Activated CD8-positive, alpha-beta memory T cell treated with anti-CD3 and anti-CD28 coated beads, Interleukin-2, amount 50 U/mL, for 24 hours (primary cell): Measurements from ENCODE around the gene RAB15.

Source experiments
- DNase-seq: peaks from one replicate; pipeline ENCODE4 v3.0.0-alpha.2; 2020; ENCODE audit errors: extremely low read depth

RAB15 gene

GRCh38 chr14:64971943-64972791, at the start of gene RAB15:
Gene RAB15 (minus strand): TSS chr14:64972336. CDS start chr14:64972076, 260 bp downstream.
- no peak for DNase-seq

- no peak for DNase-seq
Measured at GRCh38 chr14:65019944-65020566, 47.9 kb upstream of the RAB15 start.

GRCh38 chr14:65016471-65016870, 44.3 kb upstream of the RAB15 start:
- no peak for DNase-seq

GRCh38 chr14:65015391-65015790, 43.3 kb upstream of the RAB15 start:
- no peak for DNase-seq

- no peak for DNase-seq
Measured at GRCh38 chr14:65012353-65012752, 40.2 kb upstream of the RAB15 start.

- DNase-seq: no peak
Measured at GRCh38 chr14:65011538-65011937, 39.4 kb upstream of the RAB15 start.

GRCh38 chr14:65010211-65010931, 38.2 kb upstream of the RAB15 start:
- no peak for DNase-seq

GRCh38 chr14:65007202-65007601, 35.1 kb upstream of the RAB15 start:
- DNase-seq: no peak

GRCh38 chr14:65006261-65006721, 34.2 kb upstream of the RAB15 start:
- DNase-seq: no peak

GRCh38 chr14:65003394-65003793, 31.3 kb upstream of the RAB15 start:
- no peak for DNase-seq

DNA sequence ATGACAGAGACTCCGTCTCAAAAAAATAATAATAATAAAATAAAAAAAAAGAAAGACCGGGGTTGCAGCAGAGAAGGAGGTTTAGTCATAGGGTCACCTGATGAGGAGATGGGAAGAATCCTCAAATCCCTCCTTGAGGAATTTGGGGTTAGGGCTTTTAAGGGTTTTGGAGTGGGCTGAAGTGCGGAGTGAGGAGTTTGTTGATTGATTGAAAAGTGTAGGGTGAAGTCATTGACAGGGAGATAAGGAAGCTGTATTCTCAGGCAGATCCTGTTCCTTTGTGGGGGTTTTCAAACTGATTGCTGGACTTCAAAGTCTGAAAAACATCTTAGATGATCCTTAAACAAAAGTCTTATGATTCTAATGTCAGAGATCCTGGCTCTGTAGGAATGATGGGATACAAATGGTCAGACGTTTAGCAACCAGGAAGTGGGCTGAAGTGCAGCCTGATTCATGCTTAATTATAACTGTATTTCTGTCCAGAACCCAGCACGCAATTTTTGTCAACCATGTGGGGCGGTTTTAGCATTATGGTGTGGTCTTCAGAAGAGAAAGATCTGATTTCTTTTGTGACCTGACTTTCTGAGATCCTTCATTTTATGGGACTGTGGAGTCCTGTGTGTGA, 30.6 kb upstream of the RAB15 start:
- no peak for DNase-seq

- DNase-seq: no peak
Measured at GRCh38 chr14:65001723-65002122, 29.6 kb upstream of the RAB15 start.

- DNase-seq: no peak
Measured at GRCh38 chr14:65000898-65001591, 28.9 kb upstream of the RAB15 start.

- DNase-seq: no peak
Measured at GRCh38 chr14:64998455-64998931, 26.4 kb upstream of the RAB15 start.

DNA sequence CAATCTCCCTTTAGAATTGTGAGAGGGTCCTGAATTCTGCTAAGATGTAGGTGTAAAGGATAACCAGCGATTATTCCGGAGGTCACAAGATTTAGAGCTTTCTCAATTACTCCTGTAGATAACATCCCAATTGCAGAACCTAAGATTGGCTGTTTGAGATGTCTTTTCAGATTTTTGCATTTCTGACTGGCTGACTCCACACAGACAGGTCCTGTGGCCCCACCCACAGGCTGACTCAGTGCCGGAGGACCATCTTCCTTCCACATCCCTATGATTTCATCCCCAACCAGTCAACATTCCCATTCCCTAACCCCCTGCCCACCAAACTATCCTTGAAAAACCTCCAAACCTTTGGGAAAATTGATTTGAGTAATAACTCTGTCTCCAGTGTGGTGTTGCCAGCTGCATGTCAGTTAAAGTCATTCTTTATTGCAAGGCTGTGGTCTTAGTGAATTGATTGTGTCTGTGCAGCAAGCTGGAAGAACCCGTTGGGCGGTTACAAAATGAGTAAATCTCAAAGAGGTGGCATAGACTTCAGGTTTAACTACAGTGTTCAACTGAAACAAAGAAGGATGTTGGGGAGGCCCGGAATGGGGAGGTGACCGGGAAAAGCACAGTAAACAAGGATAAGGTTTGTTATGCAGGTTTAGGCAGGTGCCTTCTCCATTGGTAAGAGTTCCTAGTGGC, 25.1 kb upstream of the RAB15 start:
- no peak for DNase-seq

DNA sequence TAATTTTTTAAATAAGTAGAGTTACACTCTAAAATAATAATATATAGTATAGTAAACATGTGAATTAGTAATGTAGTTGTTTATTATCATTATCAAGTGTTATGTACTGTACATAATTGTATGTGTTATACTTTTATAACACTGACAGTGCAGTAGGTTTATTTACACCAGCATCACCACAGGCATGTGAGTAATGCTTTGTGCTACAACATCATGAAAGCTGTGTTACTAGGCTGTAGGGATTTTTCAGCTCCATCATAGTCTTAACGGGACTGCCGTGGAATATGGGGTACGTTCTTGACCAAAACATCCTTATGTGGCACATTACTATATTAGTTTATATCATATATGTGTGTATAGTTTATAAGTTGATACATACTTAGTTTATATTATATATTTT, 23.2 kb upstream of the RAB15 start:
- DNase-seq: no peak

DNA sequence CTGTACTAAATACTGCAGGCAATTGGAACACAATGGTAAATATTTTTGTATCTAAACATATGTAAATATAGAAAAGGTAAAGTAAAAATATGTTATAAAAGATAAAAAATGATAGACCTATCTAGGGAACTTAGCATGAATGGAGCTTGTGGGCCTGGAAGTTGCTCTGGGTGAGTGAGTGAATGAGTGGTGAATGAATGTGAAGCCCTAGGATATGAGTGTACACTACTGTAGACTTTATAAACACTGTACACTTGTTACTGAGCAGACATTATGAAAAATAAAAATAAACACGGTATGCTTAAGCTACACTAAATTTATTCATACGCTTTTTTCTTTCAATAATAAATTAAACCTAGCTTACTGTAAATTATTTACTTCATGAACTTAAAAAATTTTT, 22.4 kb upstream of the RAB15 start:
- no peak for DNase-seq

DNA sequence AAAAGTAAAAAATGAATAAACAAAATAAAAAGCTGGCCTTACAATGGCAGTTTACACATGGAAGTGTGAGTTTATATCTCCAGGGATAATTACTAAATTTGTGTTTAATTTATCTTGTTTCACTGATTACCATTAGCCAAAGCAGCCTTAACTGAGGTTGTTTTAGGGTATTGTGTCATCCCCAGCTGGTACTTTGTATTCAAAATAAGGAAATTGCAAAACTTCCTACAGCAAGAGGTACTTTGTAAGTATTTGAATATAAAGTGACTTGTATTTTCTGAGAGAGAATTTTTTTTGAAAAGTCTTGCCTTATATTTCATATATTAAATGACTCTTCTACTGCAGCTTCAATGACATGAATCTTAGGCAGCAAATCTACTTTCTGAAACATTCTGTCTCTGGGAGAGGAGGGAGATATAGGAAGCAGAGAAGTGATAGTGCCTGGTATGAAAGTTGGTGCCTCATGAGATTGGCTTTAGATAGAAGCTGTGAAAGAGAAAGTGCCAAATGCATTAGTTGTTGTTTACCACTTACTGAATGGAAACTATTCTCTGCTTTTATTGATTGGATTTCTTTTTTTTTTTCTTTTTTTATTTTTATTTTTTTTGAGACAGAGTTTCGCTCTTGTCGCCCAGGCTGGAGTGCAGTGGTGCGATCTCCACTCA, 21.3 kb upstream of the RAB15 start:
- DNase-seq: no peak

DNA sequence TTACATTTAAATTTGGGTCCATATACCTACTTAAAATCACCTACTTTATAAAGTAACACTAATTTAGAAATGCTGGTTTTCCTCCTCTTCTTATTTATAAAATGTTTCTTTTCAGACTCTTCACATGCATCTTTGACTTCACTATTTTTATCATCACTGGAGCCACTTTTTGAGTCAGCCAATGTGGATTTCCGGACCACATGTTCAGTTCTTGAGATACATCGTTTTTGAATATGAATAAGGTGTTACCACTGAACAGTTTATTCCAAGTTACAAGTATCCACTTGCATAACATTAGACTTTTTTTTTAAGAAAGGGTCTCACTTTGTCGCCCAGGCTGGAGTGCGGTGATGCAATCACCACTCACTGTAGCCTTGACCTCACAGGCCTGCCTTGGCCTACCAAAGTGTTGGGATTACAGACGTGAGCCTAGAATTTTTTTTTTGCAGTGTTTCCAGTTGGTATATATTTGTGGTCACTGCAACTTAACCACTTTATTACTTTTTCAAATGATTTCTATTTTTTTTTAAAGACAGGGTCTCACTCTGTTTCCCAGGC, 20.3 kb upstream of the RAB15 start:
- no peak for DNase-seq

GRCh38 chr14:64990939-64991338, 18.8 kb upstream of the RAB15 start:
- no peak for DNase-seq
